Measurements from ENCODE around the gene PDXDC1. TPM values are rescaled to one million over a fixed set of nuclear protein-coding genes. Genes with fewer than 3 reads are reported as not detected.
"Not testable (repeated sequence)": the region's sequence is repeated elsewhere in the genome, so short reads cannot be mapped to it uniquely, and the experiment has no call there.

Gene PDXDC1
- total and polyA plus RNA-seq, 9 of the 15 experiments (the other 6 are each of a cell fraction or from before 2014, with no cell fraction given) = 5.1 to 95.4 (median 45.8) TPM

DNA sequence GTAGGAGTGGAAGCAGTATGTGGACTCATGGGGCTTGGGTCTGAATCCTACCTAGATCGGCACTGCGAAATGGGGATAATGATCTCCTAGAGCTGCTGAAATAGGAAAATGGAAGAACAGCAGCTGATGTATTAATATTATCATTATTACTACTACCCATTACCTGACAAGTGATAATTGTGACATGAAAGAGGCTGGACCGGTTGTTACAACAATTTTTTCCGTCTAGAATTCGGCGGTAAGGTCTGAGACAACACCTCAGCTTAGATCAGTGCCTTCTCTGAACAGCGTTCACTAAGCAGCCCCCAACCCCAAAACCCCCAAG, 533 bp upstream of the PDXDC1 start:
- Histone ChIP-seq H3K4me3 (peak overlapping the region; percentile 80), H3K4me2 (ENCODE audit: insufficient read depth, low read length) (peak overlapping the region; percentile 83), H3K79me2 (ENCODE audit: control insufficient read depth, insufficient read depth, low read length) (peaks cover 32% of the 10 kb centered on the region), H3K4me1 (replicated peaks in 1 of 2; ENCODE audit: control insufficient read depth in 2 of 2, insufficient read depth in 2 of 2, low read length in 2 of 2) (peaks cover 5 to 17% of the 10 kb centered on the region in 2 experiments; a peak in 4 of 5 replicates), H3K9ac (ENCODE audit: insufficient read depth in 1 of 2, low read depth in 2 of 2, low read length in 2 of 2) (peak overlapping the region; percentile 78 to 96), H2AFZ (ENCODE audit: low read depth, low read length) (peak overlapping the region; percentile 98), H3K27ac (ENCODE audit: extremely low read depth, low read depth, low read length) (peak overlapping the region; percentile 81)
- POLR2A ChIA-PET = interaction anchor here (1.9 kb wide), 1 partner anchor 12 kb away, joined by 9 read pairs; no protein-coding TSS in a partner anchor
- CTCF ChIA-PET (ENCODE audit: low intra/inter-chr PET ratio); H3K27me3 ChIP-seq (ENCODE audit: control insufficient read depth in 2 of 2, insufficient read depth in 2 of 2, low read length in 2 of 2); H3K36me3 ChIP-seq (ENCODE audit: control insufficient read depth, insufficient read depth, low read length); ATAC-seq; intact Hi-C loops (cut with micrococcal nuclease); H3K9me1 ChIP-seq (ENCODE audit: control insufficient read depth, insufficient read depth, low read length); FAIRE-seq; H3K9me3 ChIP-seq (replicated peaks; ENCODE audit: control insufficient read depth, insufficient read depth, low read depth, low read length); H4K20me1 ChIP-seq (replicated peaks; ENCODE audit: control insufficient read depth, insufficient read depth, low read length); in situ Hi-C loops (cut with MboI): not testable (repeated sequence)
- BruUV-seq (replicated peaks) = TSS peak; percentile 96
- peak in 3 of 4 experiments; percentile 11 to 87 (median 18) for DNase-seq (ENCODE audit: extremely low read depth in 1 of 4, low spot score in 3 of 4)
- WGBS (ENCODE audit: insufficient coverage, low coverage, missing lambda C conversion rate) = 0% methylated on average over 7 of the region's 7 CpGs
- TF ChIP-seq TAF9B (IDR thresholded peaks at IDR 0.05; ENCODE audit: partially characterized antibody) (peak; percentile 21), RFX1 (IDR thresholded peaks at IDR 0.05) (0 out of 2 replicates have a peak, but pooled peaks have one; percentile 12), DACH1 (IDR thresholded peaks at IDR 0.05; ENCODE audit: partially characterized antibody) (peak; percentile 62), POLR2B (IDR thresholded peaks at IDR 0.05; ENCODE audit: low read depth, partially characterized antibody) (peak; percentile 19)

DNA sequence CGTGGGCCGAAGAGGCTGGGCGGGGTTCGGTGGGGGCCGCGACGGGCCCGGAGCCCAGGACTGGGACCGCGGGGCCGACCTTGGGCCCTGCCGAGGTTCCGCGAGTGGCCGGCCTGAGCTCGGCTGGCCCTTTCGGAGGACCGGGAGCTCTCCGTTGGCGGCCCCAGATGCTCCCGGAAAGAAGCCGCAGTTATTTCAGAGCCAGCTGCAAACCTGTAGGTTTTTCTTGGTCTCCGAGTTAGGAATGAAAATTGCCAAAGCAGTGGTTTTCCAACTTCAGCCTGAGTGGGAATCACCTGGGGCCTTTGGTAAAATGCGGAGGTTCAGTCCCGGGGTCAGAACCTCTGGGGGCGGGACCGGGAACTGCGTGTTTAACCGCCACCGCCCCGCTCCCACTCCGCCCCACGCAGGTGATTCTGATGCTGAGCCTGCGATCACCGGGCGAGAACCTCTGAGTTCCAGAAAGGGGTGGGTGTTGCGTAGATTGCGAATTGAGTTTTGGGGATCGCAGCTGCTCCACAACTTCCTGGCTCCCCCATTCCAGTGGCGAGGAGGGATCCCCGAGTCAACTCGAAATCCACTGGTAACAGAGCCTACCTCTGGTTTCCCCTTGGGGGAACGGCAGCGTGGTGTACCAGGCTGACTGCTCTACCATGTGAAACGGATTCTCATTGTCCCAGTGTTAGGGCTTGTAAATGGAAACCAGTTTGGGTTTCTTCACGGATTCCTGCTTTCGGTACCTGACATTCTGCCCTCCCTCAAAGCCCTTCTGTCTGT, 780 bp downstream of the PDXDC1 start:
- H3K79me2 ChIP-seq (ENCODE audit: control insufficient read depth, insufficient read depth, low read length) = peaks cover 41% of the 10 kb centered on the region
- ATAC-seq (peak; percentile 51), DNase-seq (ENCODE audit: extremely low read depth in 1 of 4, low spot score in 3 of 4) (peak; percentile 20 to 64 (median 40))
- in situ Hi-C loops (cut with MboI); H4K20me1 ChIP-seq (replicated peaks; ENCODE audit: control insufficient read depth, insufficient read depth, low read length); intact Hi-C loops (cut with micrococcal nuclease); H3K27me3 ChIP-seq (ENCODE audit: control insufficient read depth in 2 of 2, insufficient read depth in 2 of 2, low read length in 2 of 2); BruUV-seq (replicated peaks); FAIRE-seq; H3K9me3 ChIP-seq (replicated peaks; ENCODE audit: control insufficient read depth, insufficient read depth, low read depth, low read length); H3K9me1 ChIP-seq (ENCODE audit: control insufficient read depth, insufficient read depth, low read length); CTCF ChIA-PET (ENCODE audit: low intra/inter-chr PET ratio); H3K36me3 ChIP-seq (ENCODE audit: control insufficient read depth, insufficient read depth, low read length): not testable (repeated sequence)
- peak overlapping the region; percentile 98 for H2AFZ ChIP-seq (ENCODE audit: low read depth, low read length)
- peak overlapping the region; percentile 81; the same call in 2 of the 3 replicates for H3K27ac ChIP-seq (ENCODE audit: extremely low read depth, low read depth, low read length)
- peak overlapping the region; percentile 78 to 96 for H3K9ac ChIP-seq (ENCODE audit: insufficient read depth in 1 of 2, low read depth in 2 of 2, low read length in 2 of 2)
- H3K4me3 ChIP-seq = peak overlapping the region; percentile 80
- POLR2A ChIA-PET = interaction anchor here (1.9 kb wide), 1 partner anchor 13 kb away, joined by 9 read pairs; no protein-coding TSS in a partner anchor
- WGBS (ENCODE audit: insufficient coverage, low coverage, missing lambda C conversion rate) = 1% methylated on average over 35 of the region's 47 CpGs
- H3K4me1 ChIP-seq (replicated peaks in 1 of 2; ENCODE audit: control insufficient read depth in 2 of 2, insufficient read depth in 2 of 2, low read length in 2 of 2) = peaks cover 4 to 17% of the 10 kb centered on the region in 2 experiments; a peak in 4 of 5 replicates
- H3K4me2 ChIP-seq (ENCODE audit: insufficient read depth, low read length) = peak overlapping the region; percentile 83
- TF ChIP-seq CXXC5 (CRISPR knock-in tag; IDR thresholded peaks at IDR 0.05) (peak; percentile 22), FOXK2 (conservative IDR thresholded peaks at IDR 0.05 in 1 of 2, IDR thresholded peaks at IDR 0.05 in 1 of 2; ENCODE audit: low read depth in 2 of 2) (0 out of 4 replicates have a peak, but pooled peaks of 1 of the 2 experiments have one; percentile 29), RBFOX2 (IDR thresholded peaks at IDR 0.05; ENCODE audit: low read depth, low read length) (peak; percentile 11), KDM5B (IDR thresholded peaks at IDR 0.05; ENCODE audit: insufficient replicate concordance, low read depth, low read length) (peak; percentile 38), RBBP5 (IDR thresholded peaks at IDR 0.05; ENCODE audit: borderline replicate concordance, insufficient read depth, low read length, poor library complexity, severe bottlenecking) (peak; percentile 50)
- TF ChIP-seq, protein P1, sequence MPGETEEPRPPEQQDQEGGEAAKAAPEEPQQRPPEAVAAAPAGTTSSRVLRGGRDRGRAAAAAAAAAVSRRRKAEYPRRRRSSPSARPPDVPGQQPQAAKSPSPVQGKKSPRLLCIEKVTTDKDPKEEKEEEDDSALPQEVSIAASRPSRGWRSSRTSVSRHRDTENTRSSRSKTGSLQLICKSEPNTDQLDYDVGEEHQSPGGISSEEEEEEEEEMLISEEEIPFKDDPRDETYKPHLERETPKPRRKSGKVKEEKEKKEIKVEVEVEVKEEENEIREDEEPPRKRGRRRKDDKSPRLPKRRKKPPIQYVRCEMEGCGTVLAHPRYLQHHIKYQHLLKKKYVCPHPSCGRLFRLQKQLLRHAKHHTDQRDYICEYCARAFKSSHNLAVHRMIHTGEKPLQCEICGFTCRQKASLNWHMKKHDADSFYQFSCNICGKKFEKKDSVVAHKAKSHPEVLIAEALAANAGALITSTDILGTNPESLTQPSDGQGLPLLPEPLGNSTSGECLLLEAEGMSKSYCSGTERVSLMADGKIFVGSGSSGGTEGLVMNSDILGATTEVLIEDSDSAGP (CRISPR knock-in tag; IDR thresholded peaks at IDR 0.05) = peak; percentile 34; the same call in 1 of the 2 replicates
- TF ChIP-seq, protein P2, sequence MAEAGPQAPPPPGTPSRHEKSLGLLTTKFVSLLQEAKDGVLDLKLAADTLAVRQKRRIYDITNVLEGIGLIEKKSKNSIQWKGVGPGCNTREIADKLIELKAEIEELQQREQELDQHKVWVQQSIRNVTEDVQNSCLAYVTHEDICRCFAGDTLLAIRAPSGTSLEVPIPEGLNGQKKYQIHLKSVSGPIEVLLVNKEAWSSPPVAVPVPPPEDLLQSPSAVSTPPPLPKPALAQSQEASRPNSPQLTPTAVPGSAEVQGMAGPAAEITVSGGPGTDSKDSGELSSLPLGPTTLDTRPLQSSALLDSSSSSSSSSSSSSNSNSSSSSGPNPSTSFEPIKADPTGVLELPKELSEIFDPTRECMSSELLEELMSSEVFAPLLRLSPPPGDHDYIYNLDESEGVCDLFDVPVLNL (CRISPR knock-in tag; IDR thresholded peaks at IDR 0.05; ENCODE audit: low read depth) = 0 out of 2 replicates have a peak, but pooled peaks have one; percentile 35

All from K562 (cell line).